ENCODE results near the gene COL5A1.

- no peak for TF ChIP-seq POLR2A (IDR thresholded peaks at IDR 0.05)
- TF ChIP-seq CTCF (IDR thresholded peaks at IDR 0.05): no peak
- TF ChIP-seq EP300 (IDR thresholded peaks at IDR 0.05): no peak
Measured at GRCh38 chr9:134792627-134793026, 151.0 kb downstream of the COL5A1 start.

All from tibial nerve (tissue), 4 donors.